D721Med (cell line): ENCODE data around the gene ABCC2.
A peak's percentile ranks its signal among the peaks of the same experiment; 100 is the strongest.

Source experiments
- DNase-seq: peaks from one replicate; pipeline ENCODE4 v3.0.0; 2011; ENCODE audit warnings: low spot score; ENCODE audit not compliant: insufficient read length
- FAIRE-seq: peaks from 2 replicates; lab custom pipeline; 2011; peaks lifted over from hg19 to GRCh38; lab: Jason Lieb, UNC
- CTCF ChIP-seq: IDR thresholded peaks from 2 replicates; pipeline ENCODE4 v1.5.1; 2012; ENCODE audit warnings: mild to moderate bottlenecking, control low read depth; ENCODE audit not compliant: insufficient read depth; ENCODE audit errors: missing control alignments

Gene ABCC2

DNA sequence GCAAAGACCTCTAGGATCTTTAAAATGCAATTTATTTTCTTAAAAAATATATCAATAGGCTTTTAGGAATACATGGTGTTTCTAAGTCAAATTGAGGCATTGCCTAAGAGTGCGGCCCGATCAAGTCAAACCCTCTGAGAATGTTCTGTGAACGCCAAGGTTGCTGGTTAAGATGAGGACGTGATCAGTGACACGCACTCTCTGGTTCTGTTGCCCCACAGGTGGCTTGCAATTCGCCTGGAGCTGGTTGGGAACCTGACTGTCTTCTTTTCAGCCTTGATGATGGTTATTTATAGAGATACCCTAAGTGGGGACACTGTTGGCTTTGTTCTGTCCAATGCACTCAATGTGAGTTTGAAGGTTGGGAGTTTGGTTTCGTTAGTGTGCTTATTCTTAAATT lies 59.3 kb downstream of the ABCC2 start:
- no peak for FAIRE-seq
- TF ChIP-seq CTCF, result no peak
- DNase-seq, result no peak

DNA sequence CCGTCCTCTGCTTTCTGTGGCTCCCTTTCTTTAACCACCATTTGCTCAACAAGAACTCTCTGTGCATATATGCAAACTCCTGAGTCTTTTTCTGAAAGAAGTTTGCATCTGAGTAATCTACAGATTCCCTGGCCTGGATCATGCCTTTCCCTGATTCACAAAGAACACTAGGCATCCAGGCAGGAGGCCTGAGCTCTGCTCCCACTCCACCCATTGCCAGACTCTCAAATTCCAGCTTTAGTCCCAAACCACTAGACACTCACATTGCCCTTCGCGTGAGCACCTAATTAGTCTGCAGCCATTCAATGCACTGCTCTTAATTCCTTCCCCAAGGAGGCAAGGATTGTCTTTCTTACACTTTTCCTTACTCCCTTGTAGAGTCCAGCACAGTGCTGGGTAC lies 60.9 kb downstream of the ABCC2 start:
- TF ChIP-seq CTCF, result no peak
- FAIRE-seq (no peak), DNase-seq (no peak)

GRCh38 chr10:99844433-99844955 lies 62.1 kb downstream of the ABCC2 start:
- no peak for TF ChIP-seq CTCF
- FAIRE-seq (no peak), DNase-seq (no peak)

DNA sequence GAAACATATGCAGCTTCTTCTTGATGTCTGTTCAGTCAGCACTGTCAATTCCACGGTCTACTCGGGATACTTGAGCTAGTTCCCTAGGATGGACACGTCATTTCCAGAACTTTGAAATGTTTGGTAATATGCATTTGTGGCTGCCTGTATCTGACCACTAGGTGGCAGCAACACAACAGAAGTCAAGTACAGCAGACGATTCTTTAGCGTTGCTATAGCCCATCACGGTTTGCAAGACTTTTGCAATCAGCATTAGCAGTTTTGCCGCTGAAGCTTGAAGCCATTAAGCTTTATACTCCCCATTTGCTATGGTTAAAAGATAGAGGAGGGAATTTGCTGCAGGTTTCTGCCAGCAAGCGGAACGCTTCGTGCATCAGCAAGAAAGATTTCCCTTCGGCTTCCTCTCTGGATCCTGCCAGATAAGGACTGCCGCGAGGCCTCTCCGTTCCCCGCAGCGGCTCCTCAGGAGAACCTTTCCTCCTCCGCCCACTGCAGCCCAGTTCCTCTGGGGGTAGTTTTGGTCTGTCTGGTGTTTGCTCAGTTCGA lies 63.5 kb downstream of the ABCC2 start:
- no peak for DNase-seq
- FAIRE-seq, result peak; percentile 66
- TF ChIP-seq CTCF, result peak; percentile 98

DNA sequence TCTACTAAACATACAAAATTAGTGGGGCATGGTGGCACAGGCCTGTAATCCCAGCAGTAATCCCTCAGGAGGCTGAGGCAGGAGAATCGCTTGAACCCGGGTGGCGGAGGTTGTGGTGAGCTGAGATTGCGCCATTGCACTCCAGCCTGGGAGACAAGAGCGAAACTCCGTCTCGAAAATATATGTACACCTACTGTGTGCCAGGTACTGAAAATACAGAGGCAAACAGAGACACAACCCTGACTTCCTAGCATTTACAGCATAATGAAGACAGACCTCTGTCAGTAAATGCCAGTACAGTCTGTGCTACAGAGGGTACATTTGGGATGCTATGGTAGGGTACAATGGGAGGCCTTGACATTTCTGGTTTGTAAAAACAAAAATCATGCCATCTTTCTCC lies 66.6 kb downstream of the ABCC2 start:
- DNase-seq, result no peak
- no peak for FAIRE-seq
- no peak for TF ChIP-seq CTCF

DNA sequence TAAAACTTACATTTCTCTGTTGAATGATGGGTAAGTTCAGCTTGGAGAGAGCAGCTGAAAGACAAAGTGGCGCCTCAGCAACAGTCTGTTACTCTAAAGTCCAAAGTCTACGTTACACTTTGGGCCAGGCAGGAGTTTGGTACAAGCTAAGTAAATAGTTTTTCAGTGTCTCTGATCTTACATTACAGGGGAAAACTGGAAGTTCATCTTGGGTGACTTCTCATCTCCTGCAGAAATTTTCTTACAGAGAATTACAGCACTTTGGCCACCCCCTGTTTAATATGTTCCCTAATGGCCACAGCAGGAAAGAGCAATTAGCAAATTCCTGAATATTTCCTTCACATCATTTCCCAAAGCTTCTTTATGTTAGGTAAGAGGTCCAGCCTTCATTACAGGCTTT lies 67.1 kb downstream of the ABCC2 start:
- DNase-seq, result no peak
- TF ChIP-seq CTCF, result no peak
- FAIRE-seq, result no peak

DNA sequence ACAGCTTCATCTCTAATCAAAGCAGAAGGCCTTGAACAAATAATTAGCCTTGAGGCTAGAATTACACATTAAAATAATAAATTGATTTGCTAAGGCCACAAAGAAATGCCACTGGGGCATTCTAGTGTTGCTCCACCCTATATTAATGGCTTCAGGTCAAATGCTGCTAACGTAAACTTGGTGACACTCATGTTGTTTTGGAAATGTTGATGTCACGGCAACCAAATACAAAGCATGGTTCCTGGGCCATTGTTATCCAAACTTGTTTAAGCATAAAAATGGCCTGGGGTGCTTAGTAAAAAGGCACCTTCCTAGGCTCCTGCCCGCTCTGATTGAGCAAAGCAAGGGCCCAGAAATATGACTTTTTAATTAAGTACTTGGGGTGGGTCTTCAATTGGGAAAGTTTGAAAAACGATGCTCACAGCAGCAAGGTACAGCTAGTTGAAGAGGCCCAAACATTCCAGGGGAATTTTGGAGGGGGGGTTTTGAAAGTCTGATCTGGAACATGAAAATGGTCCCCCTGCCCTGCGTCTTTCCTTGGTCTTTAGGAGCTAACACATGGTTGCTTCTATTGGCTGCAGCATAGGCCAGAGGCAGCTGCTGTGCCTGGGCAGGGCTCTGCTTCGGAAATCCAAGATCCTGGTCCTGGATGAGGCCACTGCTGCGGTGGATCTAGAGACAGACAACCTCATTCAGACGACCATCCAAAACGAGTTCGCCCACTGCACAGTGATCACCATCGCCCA lies 67.8 kb downstream of the ABCC2 start:
- no peak for TF ChIP-seq CTCF
- FAIRE-seq (no peak), DNase-seq (no peak)
